Caco-2 (cell line): ENCODE measurements around the gene ADCY7. TPM values are rescaled to one million over a fixed set of nuclear protein-coding genes. Genes with fewer than 3 reads are reported as not detected.

Source experiments
- BruUV-seq: library from RNA; stranded (reverse); fragments of 400-500 nt; replicated peaks from 2 replicates; lab custom pipeline; 2021; lab: Mats Ljungman, UMichigan
- CTCF ChIA-PET: fragments of 300-600 bp; sonication (Branson Sonifier 250); formaldehyde crosslinking; loops from one replicate; lab custom pipeline; 2022; ENCODE audit warnings: antibody characterized with exemption; lab: Charles Lee
- POLR2A ChIA-PET: fragments of 300-600 bp; sonication (Branson Sonifier 250); formaldehyde crosslinking; loops from one replicate; lab custom pipeline; 2022; ENCODE audit warnings: antibody characterized with exemption; lab: Charles Lee
- DNase-seq, 2 experiments: peaks; one replicate each; pipeline versions ENCODE4 v3.0.0 to v3.0.0-alpha.2; 2020 to 2022
- H3K27me3 ChIP-seq: replicated peaks from 2 replicates; pipeline ENCODE4 v1.6.0; 2011; ENCODE audit warnings: low read length; ENCODE audit not compliant: control insufficient read depth, insufficient read depth
- H3K36me3 ChIP-seq: 2 replicates; pipeline ENCODE4 v1.5.1; 2011; ENCODE audit warnings: low read length; ENCODE audit not compliant: control insufficient read depth, insufficient read depth
- H3K4me1 ChIP-seq: fragments of 250-450 bp; sonication (Bioruptor Pico); 2 replicates; pipeline ENCODE4 v1.5.1; 2020; ENCODE audit warnings: mild to moderate bottlenecking
- H3K4me3 ChIP-seq: 2 replicates; pipeline ENCODE4 v1.5.1; 2011; ENCODE audit warnings: low read depth, mild to moderate bottlenecking, control low read depth, low read length
- H3K9me3 ChIP-seq: fragments of 250-450 bp; sonication (Bioruptor Pico); 2 replicates; pipeline ENCODE4 v1.5.1; 2020; ENCODE audit warnings: mild to moderate bottlenecking, moderate library complexity
- H3K27ac Mint-ChIP-seq: one replicate; pipeline ENCODE4 v1.8.0; 2022; ENCODE audit warnings: mixed read lengths; ENCODE audit not compliant: unreplicated experiment
- H3K27me3 Mint-ChIP-seq: one replicate; pipeline ENCODE4 v1.8.0; 2022; ENCODE audit warnings: mixed read lengths; ENCODE audit not compliant: insufficient read depth, unreplicated experiment
- H3K36me3 Mint-ChIP-seq: one replicate; pipeline ENCODE4 v1.8.0; 2022; ENCODE audit warnings: mild to moderate bottlenecking, mixed read lengths; ENCODE audit not compliant: insufficient read depth, unreplicated experiment
- H3K4me1 Mint-ChIP-seq: one replicate; pipeline ENCODE4 v1.8.0; 2022; ENCODE audit warnings: low read depth, mixed read lengths; ENCODE audit not compliant: unreplicated experiment
- H3K4me3 Mint-ChIP-seq: one replicate; pipeline ENCODE4 v1.8.0; 2022; ENCODE audit warnings: mild to moderate bottlenecking, moderate library complexity, mixed read lengths; ENCODE audit not compliant: unreplicated experiment
- H3K9me3 Mint-ChIP-seq: one replicate; pipeline ENCODE4 v1.8.0; 2022; ENCODE audit warnings: mixed read lengths; ENCODE audit not compliant: unreplicated experiment
- intact Hi-C: fragments of 100-400 bp; cut with micrococcal nuclease; formaldehyde crosslinking; loops from one replicate; pipeline ENCODE4 v1.10.0; 2022; ENCODE audit not compliant: unreplicated experiment
- total RNA-seq: library from RNA; stranded (reverse); gene quantifications from 2 replicates; pipeline ENCODE4 v1.2.3, GENCODE V29; 2022
- TF ChIP-seq, protein P1 (sequence below), 2 experiments: fragments of 200-600 bp in 1 of 2; IDR thresholded peaks; 1 replicate in 1 of 2; 2 replicates in 1 of 2; pipeline versions ENCODE4 v1.5.1 to v1.8.0; 2011 to 2022; ENCODE audit warnings: antibody characterized with exemption in 1 of 2, control low read depth in 1 of 2, inconsistent platforms in 1 of 2, low read depth in 1 of 2, low read length in 1 of 2, mild to moderate bottlenecking in 1 of 2, moderate library complexity in 1 of 2; ENCODE audit not compliant: insufficient read depth in 1 of 2, severe bottlenecking in 1 of 2, unreplicated experiment in 1 of 2

Gene ADCY7
- total RNA-seq, 1 experiment from 2014 or later, result 54.2 TPM

DNA sequence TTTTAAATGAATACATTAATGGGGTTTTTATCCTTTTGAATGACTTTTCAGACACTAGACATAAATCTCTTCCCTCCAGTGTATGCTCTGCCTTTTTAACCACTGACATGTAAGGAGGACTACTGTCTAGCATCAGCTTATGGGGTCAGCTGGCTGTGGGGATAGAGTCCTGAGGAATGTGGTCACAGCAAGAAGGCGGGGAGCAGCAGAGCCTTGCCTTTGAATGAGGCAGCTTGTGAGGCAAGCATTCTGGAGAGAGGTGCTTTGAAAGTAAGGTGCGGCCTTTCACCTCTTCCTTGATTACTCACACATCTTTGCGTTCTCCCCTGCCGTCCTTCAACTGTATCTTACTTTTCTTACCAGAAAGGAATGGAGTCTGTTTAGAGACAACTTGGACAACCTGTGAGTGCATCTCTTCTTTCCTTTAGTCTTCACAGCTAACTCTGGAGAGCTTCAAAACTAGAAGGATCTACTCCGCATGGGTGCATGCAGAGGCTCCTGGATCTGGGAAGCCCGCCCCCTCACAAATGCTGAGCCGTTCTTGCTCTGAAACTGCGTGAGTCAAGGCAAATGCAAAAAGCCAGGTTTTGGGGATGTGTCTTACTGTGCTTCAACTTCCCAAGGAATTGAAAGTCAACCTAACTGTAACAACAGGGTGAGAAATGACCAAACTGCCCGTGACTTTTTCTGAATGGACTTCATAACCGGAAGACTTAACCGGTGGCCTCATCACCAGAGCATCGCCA is 49.9 kb downstream of the ADCY7 start:
- BruUV-seq, result TSS peak; percentile 15
- ChIA-PET CTCF (no interaction called here), POLR2A (no interaction called here)
- H3K27me3 ChIP-seq, result no peaks in the 10 kb centered on the region
- Mint-ChIP-seq H3K27me3 (no peaks in the 10 kb centered on the region), H3K27ac (peak overlapping the region; percentile 87), H3K9me3 (no peaks in the 10 kb centered on the region), H3K4me3 (no peak overlapping the region), H3K36me3 (peaks cover 94% of the 10 kb centered on the region), H3K4me1 (peaks cover 27% of the 10 kb centered on the region)
- H3K36me3 ChIP-seq, result peaks cover 9% of the 10 kb centered on the region
- DNase-seq, result no peak
- TF ChIP-seq, protein P1, sequence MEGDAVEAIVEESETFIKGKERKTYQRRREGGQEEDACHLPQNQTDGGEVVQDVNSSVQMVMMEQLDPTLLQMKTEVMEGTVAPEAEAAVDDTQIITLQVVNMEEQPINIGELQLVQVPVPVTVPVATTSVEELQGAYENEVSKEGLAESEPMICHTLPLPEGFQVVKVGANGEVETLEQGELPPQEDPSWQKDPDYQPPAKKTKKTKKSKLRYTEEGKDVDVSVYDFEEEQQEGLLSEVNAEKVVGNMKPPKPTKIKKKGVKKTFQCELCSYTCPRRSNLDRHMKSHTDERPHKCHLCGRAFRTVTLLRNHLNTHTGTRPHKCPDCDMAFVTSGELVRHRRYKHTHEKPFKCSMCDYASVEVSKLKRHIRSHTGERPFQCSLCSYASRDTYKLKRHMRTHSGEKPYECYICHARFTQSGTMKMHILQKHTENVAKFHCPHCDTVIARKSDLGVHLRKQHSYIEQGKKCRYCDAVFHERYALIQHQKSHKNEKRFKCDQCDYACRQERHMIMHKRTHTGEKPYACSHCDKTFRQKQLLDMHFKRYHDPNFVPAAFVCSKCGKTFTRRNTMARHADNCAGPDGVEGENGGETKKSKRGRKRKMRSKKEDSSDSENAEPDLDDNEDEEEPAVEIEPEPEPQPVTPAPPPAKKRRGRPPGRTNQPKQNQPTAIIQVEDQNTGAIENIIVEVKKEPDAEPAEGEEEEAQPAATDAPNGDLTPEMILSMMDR (IDR thresholded peaks at IDR 0.05; ENCODE audit: insufficient read depth in 1 of 2, low read depth in 1 of 2, low read length in 1 of 2, severe bottlenecking in 1 of 2, unreplicated experiment in 1 of 2), result no peak
- H3K4me3 ChIP-seq, result no peak overlapping the region
- H3K4me1 ChIP-seq, result peaks cover 40% of the 10 kb centered on the region
- H3K9me3 ChIP-seq, result no peaks in the 10 kb centered on the region
- intact Hi-C loops, result no loop called here

DNA sequence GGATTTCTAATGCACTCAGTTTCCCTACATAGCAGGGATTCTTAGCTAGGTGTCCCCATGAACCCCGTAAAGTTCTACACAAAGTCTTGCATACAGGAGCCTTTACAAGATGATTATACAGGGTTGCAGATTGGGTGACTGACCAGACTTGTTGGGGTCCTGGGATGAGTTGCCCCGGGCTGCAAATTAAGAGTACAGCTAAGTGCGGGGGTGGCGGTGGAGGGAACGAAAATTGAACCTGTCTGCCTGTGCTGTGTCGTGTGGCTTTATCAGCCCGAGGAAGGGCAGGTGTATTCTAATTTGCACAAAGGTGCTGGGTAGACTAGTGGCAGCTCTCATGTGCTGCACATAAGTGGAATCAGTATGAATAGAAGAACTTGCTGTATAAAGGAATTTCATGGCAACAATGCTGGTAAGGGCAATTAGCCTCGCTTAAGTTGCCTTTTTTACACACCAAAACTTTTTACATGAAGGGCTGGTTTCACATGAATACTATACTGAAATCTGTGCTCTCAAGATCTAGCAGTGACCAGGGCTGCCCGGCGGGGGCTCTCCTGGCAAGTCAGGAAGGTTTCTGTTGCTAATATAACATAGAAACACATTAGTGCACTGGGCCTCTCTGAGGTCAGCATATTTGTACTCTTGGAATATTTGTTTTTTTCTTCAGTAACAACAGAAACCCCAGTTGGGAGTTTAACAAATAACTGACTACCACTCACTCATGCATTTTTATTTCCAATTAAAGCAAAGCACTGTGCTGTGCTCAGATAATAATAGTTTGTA is 50.7 kb downstream of the ADCY7 start:
- H3K9me3 Mint-ChIP-seq, result no peaks in the 10 kb centered on the region
- Histone ChIP-seq H3K4me3 (no peak overlapping the region), H3K27me3 (no peaks in the 10 kb centered on the region), H3K9me3 (no peaks in the 10 kb centered on the region), H3K36me3 (peaks cover 9% of the 10 kb centered on the region), H3K4me1 (peaks cover 40% of the 10 kb centered on the region)
- TF ChIP-seq, protein P1 (IDR thresholded peaks at IDR 0.05; ENCODE audit: insufficient read depth in 1 of 2, low read depth in 1 of 2, low read length in 1 of 2, severe bottlenecking in 1 of 2, unreplicated experiment in 1 of 2), result peak in 1 of 2 experiments; percentile 11
- ChIA-PET CTCF (no interaction called here), POLR2A (no interaction called here)
- no peaks in the 10 kb centered on the region for H3K27me3 Mint-ChIP-seq
- H3K36me3 Mint-ChIP-seq, result peaks cover 94% of the 10 kb centered on the region
- no peak for DNase-seq
- no TSS peak for BruUV-seq
- peak overlapping the region; percentile 87 for H3K27ac Mint-ChIP-seq
- intact Hi-C loops, result no loop called here
- H3K4me3 Mint-ChIP-seq, result no peak overlapping the region
- peaks cover 27% of the 10 kb centered on the region for H3K4me1 Mint-ChIP-seq

DNA sequence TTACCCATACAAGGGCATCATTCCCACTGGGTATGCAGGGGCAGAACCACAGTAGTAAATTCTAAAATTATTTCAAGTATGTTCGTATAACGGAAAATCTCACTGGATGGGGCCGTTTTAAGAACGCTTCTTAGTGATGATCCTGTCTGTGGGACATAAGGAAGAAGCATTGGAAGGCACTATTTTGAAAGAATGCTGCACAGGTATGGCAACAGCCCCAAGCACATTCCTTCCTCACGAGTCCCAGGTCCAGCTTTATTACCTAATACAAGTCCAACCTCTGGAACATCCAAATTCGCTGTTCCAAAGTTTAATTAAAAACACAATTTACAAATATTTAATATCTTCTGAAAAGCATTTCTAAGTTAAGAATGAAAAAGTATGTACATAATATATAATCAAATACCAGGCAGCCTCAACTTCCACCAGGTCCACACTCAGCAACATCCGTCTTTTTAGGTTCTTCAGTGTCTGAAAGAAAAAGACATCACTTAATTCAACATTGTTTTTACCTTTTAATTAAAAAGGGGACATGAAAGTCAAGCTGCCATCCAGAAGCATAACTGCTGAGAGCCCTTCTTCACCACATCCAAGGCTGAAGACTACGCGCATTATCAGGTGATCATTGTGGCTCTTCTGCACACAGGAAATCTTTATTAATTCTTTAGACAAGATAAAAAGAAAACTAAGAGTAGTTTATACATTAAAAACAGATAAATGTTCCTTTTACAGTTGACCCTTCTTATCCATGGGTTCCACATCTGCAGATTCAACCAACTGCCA is 52.6 kb downstream of the ADCY7 start:
- peak overlapping the region; percentile 53 for H3K27ac Mint-ChIP-seq
- intact Hi-C loops, result no loop called here
- no peaks in the 10 kb centered on the region for H3K9me3 ChIP-seq
- peaks cover 22% of the 10 kb centered on the region for H3K4me1 ChIP-seq
- POLR2A ChIA-PET, result no interaction called here
- H3K4me3 Mint-ChIP-seq, result no peak overlapping the region
- no peak overlapping the region for H3K4me3 ChIP-seq
- CTCF ChIA-PET, result no interaction called here
- H3K27me3 ChIP-seq, result no peaks in the 10 kb centered on the region
- DNase-seq, result peak in 1 of 2 experiments; percentile 46
- TSS peak; percentile 19 for BruUV-seq
- H3K36me3 Mint-ChIP-seq, result peaks cover 88% of the 10 kb centered on the region
- no peaks in the 10 kb centered on the region for H3K9me3 Mint-ChIP-seq
- TF ChIP-seq, protein P1 (IDR thresholded peaks at IDR 0.05; ENCODE audit: insufficient read depth in 1 of 2, low read depth in 1 of 2, low read length in 1 of 2, severe bottlenecking in 1 of 2, unreplicated experiment in 1 of 2), result no peak
- H3K36me3 ChIP-seq, result peaks cover 6% of the 10 kb centered on the region
- H3K4me1 Mint-ChIP-seq, result peaks cover 21% of the 10 kb centered on the region
- no peaks in the 10 kb centered on the region for H3K27me3 Mint-ChIP-seq
